Neural crest cell (in vitro differentiated cells): ENCODE results near the gene SLTM. TPM values are rescaled to one million over a fixed set of nuclear protein-coding genes. Genes with fewer than 3 reads are reported as not detected.

ENCODE experiments used
- DNase-seq: peaks from one replicate; pipeline ENCODE4 v3.0.0; 2021; ENCODE audit warnings: low read depth, mixed read lengths, low spot score
- H3K27ac Mint-ChIP-seq: one replicate; pipeline ENCODE4 v1.8.0; 2021; ENCODE audit warnings: mild to moderate bottlenecking, mixed read lengths; ENCODE audit not compliant: unreplicated experiment
- H3K27me3 Mint-ChIP-seq: 2 replicates; pipeline ENCODE4 v1.8.0; 2021; ENCODE audit warnings: low read depth, mild to moderate bottlenecking, mixed read lengths
- H3K36me3 Mint-ChIP-seq: 2 replicates; pipeline ENCODE4 v1.8.0; 2021; ENCODE audit warnings: low read depth, mild to moderate bottlenecking, mixed read lengths
- H3K4me1 Mint-ChIP-seq: 2 replicates; pipeline ENCODE4 v1.8.0; 2021; ENCODE audit warnings: mixed read lengths
- H3K4me3 Mint-ChIP-seq: one replicate; pipeline ENCODE4 v1.8.0; 2021; ENCODE audit warnings: mild to moderate bottlenecking, mixed read lengths
- H3K9me3 Mint-ChIP-seq: 2 replicates; pipeline ENCODE4 v1.8.0; 2021; ENCODE audit warnings: mixed read lengths
- total RNA-seq: library from RNA; stranded (reverse); gene quantifications from 2 replicates; pipeline ENCODE4 v1.2.1, GENCODE V29; 2021
- TF ChIP-seq, protein P1 (sequence below): fragments of 200-600 bp; sonication (generic); conservative IDR thresholded peaks from 2 replicates; pipeline ENCODE4 v1.5.0; 2021; ENCODE audit warnings: antibody characterized with exemption, mild to moderate bottlenecking

The SLTM gene
- total RNA-seq, 1 donor from 2014 or later, result 105 TPM

DNA sequence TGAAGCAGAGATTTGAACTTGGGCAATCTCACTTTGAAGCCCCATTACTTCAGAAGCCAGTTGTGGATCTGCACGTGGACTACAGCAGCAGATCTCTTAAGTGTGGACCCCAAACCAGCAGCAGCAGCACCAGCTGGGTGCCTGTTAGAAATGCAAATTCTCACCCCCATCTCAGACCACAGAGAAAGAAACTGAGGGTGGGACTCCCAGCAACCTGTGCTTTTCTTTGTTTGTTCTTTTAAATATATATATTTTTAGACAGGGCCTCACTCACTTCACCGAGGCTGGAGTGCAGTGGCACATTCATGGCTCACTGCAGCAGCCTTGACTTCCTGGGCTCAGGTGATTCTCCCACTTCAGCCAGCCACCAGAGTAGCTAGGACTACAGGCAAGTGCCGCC is 53.2 kb downstream of the SLTM start:
- no peak overlapping the region for H3K27ac Mint-ChIP-seq
- H3K36me3 Mint-ChIP-seq, result peaks cover 48% of the 10 kb centered on the region
- TF ChIP-seq, protein P1, sequence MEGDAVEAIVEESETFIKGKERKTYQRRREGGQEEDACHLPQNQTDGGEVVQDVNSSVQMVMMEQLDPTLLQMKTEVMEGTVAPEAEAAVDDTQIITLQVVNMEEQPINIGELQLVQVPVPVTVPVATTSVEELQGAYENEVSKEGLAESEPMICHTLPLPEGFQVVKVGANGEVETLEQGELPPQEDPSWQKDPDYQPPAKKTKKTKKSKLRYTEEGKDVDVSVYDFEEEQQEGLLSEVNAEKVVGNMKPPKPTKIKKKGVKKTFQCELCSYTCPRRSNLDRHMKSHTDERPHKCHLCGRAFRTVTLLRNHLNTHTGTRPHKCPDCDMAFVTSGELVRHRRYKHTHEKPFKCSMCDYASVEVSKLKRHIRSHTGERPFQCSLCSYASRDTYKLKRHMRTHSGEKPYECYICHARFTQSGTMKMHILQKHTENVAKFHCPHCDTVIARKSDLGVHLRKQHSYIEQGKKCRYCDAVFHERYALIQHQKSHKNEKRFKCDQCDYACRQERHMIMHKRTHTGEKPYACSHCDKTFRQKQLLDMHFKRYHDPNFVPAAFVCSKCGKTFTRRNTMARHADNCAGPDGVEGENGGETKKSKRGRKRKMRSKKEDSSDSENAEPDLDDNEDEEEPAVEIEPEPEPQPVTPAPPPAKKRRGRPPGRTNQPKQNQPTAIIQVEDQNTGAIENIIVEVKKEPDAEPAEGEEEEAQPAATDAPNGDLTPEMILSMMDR, result no peak
- no peak for DNase-seq
- H3K9me3 Mint-ChIP-seq, result no peaks in the 10 kb centered on the region
- H3K4me3 Mint-ChIP-seq, result no peak overlapping the region
- no peaks in the 10 kb centered on the region for H3K27me3 Mint-ChIP-seq
- no peaks in the 10 kb centered on the region for H3K4me1 Mint-ChIP-seq

DNA sequence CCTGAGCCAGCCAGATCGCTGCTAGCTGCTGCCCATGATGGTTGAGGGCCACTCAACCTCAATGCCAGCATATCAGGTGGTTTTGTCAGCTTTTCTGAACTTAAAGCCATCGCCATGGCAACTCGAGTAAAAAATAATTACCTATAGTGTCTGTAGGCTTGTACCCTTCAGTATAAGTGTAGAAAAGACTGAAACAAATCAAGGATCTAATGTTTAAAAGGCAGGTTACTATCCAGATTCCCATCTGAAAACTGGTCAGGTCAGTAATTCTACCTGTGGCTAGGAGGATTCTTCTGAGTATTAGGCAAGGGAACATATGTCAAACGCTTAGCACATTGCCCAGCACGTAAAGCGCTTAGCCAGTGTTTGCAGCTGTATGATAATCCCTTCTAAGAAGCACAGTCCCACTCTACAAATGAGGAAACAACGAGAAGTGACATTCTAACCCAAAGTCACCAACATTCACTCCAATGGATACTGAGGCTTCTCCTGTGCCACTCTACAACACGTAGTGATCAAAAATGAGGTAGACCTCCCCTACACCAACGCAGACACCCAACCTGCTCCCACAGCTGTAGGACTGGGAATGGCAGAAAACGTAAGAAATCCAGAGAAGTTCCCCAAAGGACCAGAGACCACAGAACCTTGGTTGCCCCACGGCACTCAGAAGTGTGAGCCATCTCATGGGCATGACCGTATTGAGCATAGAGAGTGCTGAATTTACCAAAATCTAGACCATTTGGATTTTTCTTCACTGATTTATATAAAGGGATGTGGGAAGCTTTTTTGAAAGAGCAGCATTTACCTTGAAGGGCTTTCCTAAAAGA is 55.3 kb downstream of the SLTM start:
- Mint-ChIP-seq H3K4me1 (no peaks in the 10 kb centered on the region), H3K36me3 (peaks cover 41% of the 10 kb centered on the region), H3K27ac (no peak overlapping the region), H3K9me3 (no peaks in the 10 kb centered on the region), H3K27me3 (no peaks in the 10 kb centered on the region), H3K4me3 (no peak overlapping the region)
- DNase-seq, result no peak
- TF ChIP-seq, protein P1, result no peak

DNA sequence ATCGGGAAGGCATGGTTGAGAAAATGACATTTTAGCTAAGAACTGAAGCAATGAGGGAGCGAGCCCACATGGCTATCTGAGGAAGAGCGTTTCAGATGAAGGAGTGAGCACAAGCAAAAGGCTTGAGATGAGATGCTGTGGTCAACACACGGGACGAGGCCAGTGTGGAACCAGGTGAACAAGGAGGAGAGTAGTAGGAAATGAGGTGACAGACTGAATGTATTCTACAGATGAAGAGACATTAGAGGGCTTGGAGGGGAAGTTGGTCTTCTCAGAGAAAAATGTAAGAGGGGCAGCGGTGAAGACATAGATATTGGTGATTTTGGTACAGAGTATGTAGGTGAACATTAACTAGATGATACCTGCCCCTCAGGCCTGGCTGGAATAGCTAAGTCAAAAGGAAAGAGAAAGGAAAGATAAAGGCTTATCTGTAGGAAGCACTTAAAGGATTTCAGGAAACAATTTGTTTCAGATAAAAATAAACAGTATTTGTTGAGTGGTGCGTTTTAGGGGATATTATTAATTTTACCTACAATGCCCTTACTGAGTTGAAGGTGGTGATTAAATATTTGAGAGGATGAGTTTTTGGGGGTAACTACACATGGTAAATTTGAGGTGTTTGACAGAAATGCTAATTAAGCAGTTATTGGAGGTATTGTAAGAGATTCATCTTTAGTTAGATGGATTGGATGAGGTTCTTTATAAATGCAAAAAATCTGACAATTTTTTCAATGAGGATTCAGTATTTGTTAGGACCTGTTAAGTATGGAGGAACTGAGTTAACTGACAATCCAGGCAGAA is 57.0 kb downstream of the SLTM start:
- Mint-ChIP-seq H3K9me3 (no peaks in the 10 kb centered on the region), H3K4me1 (no peaks in the 10 kb centered on the region), H3K27ac (no peak overlapping the region), H3K36me3 (peaks cover 35% of the 10 kb centered on the region), H3K4me3 (no peak overlapping the region), H3K27me3 (no peaks in the 10 kb centered on the region)
- no peak for DNase-seq
- TF ChIP-seq, protein P1, result no peak

DNA sequence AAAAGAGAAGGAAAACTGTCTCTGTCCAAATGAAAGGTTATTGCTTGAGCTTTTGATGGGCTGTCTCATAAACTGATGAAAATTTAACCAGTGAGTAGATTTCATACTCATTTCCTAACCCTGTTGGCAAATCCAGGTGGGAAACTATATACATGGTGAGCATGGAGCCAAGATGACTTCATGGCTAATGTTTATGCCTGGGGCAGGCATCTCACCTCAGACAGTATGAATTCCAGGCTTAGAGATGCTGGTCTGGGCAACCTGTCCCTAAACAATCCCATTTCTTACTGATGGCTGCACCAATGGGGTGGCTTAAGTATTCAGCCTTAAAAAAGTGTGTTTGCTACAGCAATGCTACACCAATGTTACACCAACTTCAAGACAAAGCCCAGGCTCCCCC is 58.1 kb downstream of the SLTM start:
- no peak for DNase-seq
- TF ChIP-seq, protein P1, result no peak
- peaks cover 29% of the 10 kb centered on the region for H3K36me3 Mint-ChIP-seq
- no peaks in the 10 kb centered on the region for H3K4me1 Mint-ChIP-seq
- no peak overlapping the region for H3K4me3 Mint-ChIP-seq
- H3K9me3 Mint-ChIP-seq, result no peaks in the 10 kb centered on the region
- no peak overlapping the region for H3K27ac Mint-ChIP-seq
- H3K27me3 Mint-ChIP-seq, result no peaks in the 10 kb centered on the region

DNA sequence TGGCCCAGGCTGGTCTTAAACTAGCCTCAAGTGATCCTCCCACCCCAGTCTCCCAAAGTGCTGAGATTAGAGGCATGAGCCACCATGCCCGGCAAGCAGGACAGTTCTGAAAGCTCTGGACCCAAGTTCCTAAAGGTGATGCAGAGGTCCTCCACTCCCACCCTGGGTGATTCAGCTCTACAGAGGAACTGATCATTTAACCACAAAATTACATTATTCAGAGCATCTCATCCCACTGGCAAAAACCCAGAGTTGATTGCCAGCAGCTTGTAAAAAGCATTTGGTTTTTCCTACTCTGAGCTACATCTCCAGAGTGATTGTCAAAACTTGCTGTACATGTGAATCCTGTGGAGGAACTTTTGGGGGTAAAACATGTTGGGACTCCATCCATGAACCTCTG is 60.2 kb downstream of the SLTM start:
- DNase-seq, result no peak
- H3K4me3 Mint-ChIP-seq, result no peak overlapping the region
- H3K27me3 Mint-ChIP-seq, result no peaks in the 10 kb centered on the region
- H3K4me1 Mint-ChIP-seq, result no peaks in the 10 kb centered on the region
- H3K36me3 Mint-ChIP-seq, result peaks cover 19% of the 10 kb centered on the region
- TF ChIP-seq, protein P1, result no peak
- no peak overlapping the region for H3K27ac Mint-ChIP-seq
- H3K9me3 Mint-ChIP-seq, result no peaks in the 10 kb centered on the region
